HG02840 (cell line): ENCODE measurements around the gene H1-8.

Experiments
- ATAC-seq: cut with Tn5 transposase; IDR thresholded peaks from one replicate; pipeline ENCODE4 v1.9.1; 2021; ENCODE audit warnings: mild to moderate bottlenecking, moderate library complexity, moderate number of reproducible peaks; ENCODE audit not compliant: unreplicated experiment, low FRiP score

The H1-8 gene

DNA sequence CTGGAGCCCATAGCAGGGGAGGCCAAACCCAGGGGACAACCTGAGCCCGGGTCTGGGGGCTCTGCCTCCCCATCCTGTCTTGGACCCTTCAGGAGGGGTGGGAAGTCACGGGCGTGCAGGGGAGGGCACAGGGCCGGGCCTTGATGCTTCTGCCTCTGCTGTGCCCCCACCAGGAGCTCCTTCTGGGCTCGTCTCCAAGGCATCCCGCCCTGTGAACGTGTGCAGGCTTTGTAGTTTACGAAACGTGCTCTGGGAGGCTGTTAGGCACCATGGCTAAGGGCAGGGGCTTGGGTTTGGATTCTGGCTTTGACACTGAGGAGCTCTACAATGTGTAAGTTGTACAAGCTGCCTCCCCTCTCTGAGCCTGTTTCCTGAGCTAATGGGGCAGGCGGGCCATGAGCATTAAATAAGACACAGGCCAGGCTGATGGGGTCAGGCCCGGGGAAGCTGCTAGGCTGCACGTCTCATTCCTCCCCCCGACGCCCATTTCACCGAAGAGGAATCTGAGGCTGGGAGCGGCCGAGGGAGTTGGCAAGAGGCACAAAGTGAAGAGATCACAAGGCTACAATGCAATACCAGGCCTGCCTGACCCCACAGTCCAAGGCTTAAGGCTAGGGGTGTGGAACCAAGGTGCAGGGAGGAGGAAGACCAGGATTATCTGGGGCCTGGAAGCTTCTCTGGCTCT is 43.9 kb downstream of the H1-8 start:
- ATAC-seq: no peak

DNA sequence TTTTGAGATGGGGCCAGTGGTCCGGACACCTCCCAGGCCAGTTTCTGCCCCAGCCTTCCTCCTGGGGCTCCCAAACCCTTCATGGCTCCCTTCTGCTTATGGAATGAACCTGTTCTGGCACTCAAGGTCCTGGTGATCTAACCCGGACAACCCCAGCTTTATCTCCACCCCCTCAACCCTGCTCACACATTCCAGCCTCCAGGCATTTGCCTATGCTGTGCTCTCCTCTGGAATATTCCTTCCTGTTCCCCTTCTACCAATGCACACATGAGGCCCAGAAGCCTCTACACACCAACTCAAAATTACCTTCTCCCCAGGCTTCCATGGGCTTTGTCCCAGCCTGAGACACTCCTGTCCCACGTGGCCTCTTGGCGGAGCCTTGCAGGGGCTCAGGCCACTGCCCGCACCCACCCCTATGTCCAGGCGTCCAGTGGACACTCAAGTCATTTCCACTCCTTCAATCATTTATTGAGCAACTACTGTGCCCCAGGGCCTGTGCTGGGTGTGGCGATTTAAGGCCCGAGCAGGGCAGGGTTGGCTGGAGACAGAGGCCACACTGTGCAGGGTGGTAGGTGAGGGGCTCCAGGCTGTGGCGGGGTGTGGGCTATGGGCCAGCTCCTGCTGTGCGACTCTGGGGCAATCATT is 44.7 kb downstream of the H1-8 start:
- no peak for ATAC-seq

DNA sequence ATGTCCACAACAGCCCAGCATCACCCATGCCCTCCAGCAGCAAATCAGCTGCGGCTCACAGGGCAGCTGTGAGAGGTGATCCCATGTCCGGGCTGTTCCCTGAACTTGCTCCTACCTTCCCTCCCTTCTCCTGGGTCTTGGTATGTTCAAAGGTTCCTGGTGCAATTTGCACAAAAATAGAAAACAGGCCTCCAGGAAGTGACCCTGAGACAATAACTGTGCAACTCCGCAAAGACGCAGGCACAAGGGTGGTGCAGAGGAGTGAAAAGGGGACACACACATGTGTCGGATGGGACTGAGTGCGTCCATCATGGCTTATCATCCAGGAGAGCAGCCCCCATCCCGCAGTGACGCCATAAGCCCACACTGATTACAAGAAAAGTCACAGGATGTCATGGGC is 47.2 kb downstream of the H1-8 start:
- ATAC-seq: no peak

DNA sequence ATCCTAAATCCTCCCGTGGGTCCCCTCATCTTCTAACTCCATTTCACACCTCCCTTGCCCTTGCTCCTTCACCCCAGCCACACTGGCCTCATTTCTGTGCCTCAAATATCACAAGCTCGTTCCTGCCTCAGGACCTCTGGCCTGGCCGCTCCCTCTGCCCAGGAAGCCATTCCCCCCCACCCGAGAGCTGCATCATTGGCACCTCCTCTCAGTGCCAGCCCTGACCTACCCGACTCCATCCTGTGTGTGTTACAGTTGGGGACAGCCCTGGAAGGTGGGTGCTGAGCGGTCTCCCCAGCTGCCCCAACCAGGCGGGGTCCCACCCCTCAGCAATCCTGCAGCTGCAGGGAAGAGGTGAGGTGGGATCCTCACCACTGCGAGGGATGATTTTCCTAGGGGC is 49.0 kb downstream of the H1-8 start:
- no peak for ATAC-seq

DNA sequence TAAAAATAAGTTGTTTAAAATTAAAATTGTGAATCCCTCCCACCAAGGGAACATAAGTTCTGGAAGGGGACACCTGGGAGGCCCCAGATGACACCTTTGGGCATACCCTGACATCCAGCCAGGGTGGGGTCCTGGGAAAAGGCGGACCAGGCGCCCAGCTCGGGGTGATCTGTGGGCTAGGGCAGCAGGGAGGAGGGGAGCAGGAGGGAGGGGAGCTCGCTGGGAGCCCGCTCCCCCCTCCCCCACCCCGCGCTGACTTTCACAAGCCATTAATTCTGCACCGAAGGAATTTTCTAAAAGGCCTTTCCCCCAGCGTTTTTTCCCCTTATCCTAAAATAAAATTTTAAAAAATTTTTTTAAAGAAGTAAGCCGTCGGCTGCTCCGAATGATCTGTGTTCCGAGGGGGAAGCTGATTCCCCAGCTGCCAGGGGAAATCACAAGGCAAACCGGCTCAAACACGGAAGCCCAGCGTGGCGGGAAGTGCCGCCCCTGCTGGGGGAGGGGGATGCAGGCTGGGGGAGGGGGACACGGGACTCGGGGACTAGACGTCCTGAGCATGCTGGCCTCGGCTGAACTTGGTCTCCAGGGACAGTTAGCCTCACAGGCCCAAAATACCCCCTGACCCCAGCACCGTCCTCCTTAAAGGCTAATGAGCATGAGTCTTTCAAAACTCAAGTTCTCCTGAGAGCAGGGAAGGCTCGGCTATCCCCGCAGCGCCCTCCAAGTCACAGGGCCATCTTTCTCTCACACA is 49.6 kb downstream of the H1-8 start:
- ATAC-seq: no peak

DNA sequence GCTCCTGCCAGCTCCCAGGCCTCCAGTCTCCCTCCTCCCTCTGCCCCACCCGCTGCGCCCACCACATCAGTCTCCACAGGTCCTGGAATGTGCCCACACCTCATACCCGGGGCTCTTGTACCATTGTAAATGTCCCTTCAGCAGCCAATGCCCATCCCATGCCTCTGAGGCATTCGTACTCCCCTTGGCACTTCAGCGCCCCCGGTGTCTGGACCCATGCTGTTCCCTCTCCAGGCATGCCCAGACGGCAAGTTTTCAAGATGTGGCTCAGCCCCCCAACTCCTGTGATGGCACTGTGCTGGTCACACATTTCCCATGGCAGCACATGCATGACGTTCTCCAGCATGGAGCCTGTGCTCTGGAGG is 50.2 kb downstream of the H1-8 start:
- no peak for ATAC-seq

DNA sequence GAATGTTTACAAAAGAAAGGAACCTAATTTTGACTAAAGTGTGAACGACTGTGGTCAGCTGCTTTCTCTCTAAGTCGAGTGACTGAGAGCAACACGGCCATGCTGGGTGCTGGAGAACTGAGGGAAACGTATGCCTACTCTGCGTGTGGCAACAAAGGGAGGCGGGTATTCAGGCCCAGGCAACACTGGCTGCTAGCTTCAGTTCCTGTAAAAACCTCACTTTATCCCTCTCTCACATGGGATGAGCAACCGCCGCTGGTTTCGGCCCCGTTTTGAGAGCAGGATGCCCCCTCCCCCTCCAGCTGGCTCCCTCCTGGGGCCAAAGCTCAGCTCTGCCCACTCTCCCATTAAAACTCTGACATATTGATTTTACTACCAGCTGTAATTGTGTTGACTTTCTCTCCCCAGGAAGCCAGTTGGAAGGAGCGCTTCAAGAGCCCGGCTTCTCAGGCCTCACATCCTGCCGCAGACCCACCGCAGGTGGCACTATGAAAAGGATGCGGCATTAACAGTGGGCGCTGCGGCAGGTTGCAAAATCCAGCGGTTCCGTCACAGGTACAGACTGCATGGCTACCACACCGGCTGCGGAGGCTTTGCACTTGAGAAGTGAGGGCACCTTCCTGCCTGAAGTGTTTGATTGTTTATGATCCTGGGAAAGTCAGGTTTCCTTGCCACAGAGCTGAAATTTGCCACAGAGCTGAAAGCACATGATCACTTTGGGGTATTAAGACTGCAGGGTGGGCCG is 50.8 kb downstream of the H1-8 start:
- no peak for ATAC-seq

DNA sequence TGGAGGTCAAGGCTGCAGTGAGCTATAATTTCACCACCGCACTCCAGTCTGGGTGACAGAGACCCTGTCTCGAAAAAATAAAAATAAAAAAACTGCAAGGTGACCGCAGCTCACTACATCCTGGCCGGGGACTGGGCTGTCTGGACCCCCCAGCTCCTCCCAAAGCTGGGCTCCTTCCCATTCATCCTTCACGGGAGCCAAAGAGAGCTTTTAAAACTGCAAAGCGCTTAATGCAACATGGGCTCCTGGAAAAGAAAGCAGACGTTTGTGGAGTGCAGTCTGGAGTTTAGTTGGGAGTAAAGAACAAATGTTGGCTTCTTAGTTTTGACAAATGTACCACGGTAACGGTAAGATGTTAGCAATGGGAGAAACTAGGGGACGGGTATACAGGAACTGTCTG is 51.4 kb downstream of the H1-8 start:
- no peak for ATAC-seq

DNA sequence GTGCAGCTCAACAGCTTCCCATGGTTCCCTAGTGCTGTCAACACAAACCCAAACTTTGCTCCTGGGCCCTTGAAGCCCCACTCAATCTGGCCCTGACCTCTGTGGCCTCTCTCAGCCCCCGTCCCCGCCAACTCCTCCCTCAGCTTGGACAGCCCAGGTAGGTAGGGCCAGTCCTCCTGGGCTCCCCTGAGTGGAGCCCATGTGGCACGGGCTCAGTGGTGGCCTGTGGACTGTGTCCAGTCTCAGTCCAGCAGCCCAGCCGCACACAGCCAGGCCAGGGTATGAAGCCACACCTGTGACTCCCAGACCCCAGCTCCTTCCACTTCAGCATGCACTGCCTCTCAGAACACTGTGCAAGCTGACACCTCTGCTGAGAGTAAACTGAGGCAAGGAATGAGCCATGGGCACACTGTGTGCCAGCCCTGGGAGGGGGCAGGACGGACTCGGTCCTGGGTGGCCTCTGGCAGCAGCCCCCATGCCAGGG is 52.0 kb downstream of the H1-8 start:
- no peak for ATAC-seq

DNA sequence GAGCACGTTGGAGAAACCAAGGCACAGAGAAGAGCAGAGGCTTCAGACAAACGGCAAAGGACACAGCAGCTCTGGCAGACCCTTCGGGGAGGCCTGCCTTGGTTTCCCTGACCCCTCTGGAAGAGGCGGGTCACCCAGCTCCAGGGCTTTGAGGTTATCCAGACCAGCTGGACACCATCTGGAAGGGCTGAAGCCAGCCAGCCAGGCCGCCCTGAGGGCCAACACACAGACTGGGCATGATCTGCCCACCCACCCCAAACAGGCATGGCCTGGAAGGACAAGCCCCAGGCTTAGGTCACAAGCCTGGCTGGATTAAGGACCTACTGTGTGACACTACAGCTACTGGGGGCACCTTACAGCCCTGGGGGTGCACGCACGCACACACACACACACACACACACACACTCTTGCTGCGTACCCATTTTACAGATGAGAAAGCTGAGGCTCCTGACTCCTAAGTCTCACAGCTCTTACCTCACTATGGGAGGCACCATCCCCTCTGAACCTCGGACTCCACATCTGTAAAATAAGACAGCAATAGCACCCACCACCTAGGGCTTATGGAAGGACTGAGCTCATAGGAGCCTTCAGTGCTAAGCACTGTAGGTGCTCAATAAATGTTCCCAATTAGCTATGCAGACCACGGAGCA is 52.7 kb downstream of the H1-8 start:
- no peak for ATAC-seq

DNA sequence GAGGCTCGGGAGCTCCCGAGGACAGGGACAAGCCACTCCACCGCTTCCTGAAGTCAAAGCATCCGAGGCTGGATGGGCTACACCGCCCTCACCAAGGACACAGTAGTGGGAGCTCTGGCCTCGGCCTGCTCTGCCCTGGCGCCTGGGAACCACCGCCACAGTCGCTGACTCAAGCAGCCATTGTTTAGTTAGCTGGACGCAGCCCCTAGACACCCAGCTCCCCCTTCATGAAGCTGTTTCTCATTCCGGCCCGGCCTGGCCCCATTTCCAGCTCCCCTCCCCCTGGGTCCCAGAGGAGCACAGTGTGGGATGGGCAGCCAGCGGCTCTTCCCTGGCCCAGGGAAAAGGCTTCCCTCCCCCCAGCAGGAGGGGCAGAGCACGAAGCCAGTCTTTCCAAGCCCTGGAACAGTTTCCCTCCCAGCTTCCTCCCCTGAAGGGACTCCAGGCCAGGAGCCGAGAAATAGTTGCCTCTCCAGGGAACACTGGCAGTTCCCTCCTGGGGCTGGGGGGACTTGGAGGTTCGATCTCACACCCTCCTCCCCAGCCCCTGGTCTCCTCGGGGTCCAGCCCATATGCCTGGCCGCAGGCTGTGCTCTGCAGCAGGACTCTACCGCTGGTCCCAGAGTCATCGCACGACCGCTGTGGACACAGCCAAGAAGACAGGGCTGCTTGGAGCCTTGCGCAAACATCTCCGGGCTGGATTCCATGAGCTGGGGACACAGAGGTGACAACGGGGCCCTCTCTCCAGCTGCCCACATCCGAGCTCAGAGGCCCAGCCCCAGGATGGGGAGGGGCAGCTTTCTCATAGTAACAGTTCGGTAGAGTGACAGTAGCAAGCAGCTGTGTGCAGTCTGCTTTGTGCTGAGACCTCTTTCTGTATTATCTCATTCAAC is 53.5 kb downstream of the H1-8 start:
- no peak for ATAC-seq

DNA sequence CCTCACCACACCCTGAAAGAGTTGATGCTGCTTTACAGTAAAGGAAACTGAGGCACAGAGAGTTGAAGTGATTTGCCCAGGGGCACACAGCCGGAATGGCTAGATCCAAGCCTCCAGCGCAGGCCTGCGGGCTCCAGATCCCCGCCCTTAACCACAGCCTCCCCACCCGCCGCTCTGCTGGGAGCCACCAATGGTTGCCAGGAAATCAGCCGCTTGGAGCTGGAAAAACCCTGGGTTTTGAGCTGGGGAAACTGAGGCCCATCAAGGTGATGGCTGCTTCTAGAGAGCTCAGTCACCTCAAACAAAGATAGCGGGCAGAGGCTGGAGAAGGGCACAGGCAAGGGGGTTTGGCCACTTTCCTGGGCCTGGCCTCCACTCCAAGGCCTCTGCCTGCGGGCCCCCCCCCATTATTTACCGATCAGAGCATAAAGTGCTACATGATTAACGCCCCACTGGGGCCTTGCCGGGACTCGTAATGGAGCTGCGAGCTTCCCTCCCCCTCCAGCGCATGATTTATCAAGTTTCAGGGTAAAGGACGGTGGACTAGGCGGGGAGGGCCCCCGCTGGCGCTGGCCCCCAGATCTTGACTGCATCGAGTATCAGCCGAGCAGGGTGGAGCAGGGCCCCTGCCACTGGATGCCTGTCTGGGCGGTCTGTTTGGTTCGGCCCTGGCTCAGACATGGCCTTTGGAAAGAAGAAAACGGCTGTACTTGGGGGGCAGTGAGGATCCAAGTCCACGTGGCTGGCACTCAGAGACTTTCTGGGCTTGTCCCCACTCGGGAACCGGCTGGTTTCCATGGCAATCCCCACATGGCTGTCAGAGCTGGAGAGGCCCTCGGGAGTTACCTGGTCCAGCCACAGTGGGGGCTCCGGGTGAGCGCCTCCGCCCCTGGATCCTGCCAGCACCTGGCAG is 54.4 kb downstream of the H1-8 start:
- ATAC-seq: no peak

DNA sequence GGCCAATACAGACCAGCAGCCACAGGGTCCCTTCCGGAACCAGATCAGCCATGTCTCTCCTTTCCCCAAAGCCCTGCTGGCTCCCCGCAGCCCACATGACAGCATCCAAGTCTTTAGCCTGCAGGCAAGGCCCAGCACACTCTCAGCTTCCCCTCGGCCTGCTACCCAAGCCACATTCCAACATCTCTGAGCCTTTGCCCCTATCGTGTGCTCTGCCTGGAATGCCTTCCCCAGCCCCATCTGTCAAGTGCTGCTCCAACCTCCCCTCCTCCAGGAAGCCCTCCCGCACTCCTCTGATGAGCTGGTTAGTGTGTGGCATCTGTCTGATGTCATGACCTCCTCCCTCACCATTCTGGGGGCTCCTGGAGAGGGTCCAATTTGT is 55.0 kb downstream of the H1-8 start:
- no peak for ATAC-seq

DNA sequence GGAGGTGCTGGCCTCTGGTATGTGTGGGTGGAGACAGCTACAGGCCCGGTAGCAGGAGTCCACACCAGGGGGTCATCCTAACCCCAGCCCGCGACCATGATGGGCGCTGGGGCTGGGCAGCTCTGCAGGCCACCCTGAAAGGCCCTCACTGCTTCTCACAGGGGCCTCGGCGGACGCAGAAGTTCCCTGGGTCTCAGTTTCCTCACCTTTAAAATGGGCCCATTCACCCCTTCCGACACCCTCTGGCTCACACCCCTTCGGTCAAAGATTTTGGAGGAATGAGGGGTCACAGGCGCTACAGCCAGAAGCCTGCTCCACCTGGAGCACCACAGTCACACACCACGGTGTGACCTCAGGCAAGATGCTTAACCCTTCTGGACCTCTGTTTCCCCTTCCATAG is 55.5 kb downstream of the H1-8 start:
- no peak for ATAC-seq

DNA sequence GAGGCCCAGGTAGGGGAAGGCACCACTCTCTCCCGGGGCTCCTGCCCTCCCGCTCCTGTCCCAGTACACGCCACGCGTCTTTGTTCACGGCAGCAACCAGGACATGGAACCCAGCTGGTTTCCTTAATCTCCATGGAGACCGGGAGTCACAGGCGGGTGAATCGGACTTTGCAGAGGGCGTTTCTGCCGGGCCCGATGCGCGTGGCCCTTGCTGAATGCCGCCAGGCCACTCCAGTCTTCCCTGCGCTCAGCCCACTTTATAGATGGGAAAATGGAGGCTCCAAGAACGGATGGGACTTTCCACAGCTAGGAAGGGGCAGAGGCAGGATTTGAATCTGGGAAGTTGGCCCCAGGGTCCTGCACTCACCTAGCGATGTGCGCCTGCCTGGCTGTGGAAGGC is 56.1 kb downstream of the H1-8 start:
- ATAC-seq: no peak

DNA sequence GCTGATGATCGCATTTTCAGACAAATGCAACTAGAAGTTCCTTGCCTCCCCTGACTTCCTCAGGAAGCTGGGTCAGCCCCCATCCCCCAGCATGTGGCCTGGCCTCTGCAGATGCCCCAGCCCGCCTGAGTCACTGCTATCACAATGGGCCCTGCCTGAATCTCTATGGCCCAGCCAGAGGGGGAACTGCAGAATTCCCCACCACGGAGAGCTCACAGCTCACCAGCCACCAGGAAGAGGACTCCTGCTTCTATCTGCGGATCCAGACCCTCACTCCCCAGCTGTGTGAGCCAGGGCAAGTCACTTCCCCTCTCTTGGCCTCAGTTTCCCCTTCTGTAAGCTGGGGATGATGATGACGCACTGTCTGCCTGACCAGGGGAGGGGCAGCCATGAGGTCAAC is 56.6 kb downstream of the H1-8 start:
- ATAC-seq: no peak

DNA sequence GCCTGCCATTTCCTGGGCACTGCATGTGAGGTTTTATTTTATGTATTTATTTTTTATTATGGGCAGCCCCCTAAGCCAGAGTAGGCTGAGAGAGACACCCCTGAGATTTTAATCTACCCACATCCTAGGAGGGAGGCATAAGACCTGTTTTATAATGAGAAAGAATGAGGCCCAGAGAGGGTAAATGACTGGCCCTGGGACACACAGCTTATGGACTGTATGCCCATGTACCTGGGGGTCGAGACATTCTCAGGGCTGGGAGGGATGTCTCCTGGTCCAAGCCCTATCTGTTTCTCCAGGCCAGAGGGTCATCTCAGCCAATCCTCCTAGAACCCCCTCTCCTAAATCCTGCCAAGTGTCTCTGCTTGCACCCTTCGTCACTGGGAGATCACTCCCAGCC is 57.4 kb downstream of the H1-8 start:
- ATAC-seq: no peak
